Fibroblast of skin of left quadriceps (primary cell): Measurements from ENCODE around the gene PIM2.

ENCODE experiments used
- DNase-seq, 2 experiments: peaks; one replicate each; pipeline ENCODE4 v3.0.0-alpha.2; 2013; ENCODE audit warnings: low read depth in 2 of 2

Gene PIM2

DNA sequence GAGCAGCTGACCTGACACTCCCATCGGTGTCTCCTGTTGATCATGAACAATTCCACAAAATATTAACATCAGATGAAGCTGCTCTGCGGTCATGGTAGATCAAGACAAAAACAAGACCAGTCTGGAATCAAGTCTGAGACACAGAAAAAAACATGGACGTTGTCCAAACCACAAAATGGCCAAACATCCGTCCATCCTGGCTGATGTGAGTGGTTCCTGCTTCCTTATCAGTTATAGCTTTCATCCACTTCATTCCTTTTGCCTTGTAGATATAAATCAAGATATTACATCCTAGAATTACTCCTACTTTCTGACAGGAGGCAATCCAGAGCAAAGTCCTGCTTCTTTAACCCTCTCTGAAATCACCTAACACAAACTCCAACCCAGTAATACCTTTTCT, 54.6 kb downstream of the PIM2 start:
- peak in 1 of 2 experiments; percentile 9 for DNase-seq
